ENCODE results near the gene HOXC10.

Gene HOXC10

GRCh38 chr12:54030442-54030801, 45.5 kb downstream of the HOXC10 start:
- no peak for DNase-seq (ENCODE audit: low read depth)

DNA sequence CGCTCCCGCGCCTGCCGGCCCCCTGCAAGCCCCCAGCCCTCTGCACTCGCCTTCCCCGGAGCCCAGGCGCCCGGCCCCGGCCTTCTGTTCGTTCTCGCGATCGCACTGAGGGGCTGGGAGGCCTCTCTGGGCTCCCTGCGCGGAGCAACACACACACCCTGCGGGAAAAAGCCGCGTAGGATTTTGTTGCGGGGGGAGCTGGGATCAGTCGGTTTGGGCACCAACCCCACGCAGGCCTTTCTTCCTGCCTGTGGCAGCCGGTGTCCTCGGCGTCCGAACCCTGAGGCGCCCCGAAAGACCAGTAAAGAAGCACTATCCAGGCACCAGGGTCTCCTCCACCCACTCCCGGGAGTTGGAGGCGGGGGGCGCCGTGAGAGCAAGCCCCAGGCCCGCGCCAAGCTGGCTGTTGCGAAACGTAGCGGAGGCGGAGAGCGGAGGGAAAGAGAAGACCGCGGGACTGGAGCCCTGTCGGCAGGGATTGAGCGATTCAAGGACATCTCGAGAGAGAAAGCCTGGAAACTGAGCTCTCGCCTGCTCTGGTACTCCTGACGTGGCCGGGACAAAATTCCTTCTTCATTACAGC, 46.0 kb downstream of the HOXC10 start:
- DNase-seq (ENCODE audit: low read depth) = no peak

DNA sequence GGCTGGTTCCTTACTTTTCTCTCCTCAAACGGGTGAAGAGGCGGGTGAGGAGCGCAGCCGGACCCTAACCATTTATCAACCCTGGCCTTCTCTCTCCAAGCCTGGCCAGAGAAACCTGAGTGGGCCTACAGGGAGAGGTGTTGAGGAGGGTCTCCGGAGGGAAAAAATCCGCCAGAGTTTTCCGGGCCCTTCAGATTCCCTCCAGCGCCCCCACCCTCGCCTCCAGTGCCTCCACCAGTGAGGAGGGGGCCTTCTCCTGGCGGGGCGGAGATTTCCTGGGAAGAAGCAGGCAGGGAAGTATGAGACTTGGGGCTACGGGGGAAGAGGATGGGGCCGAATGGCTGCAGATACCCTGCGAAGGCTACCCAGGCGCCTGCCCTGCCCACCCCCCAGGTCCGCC, 46.5 kb downstream of the HOXC10 start:
- DNase-seq (ENCODE audit: low read depth) = no peak

GRCh38 chr12:54032086-54032619, 47.2 kb downstream of the HOXC10 start:
- DNase-seq (ENCODE audit: low read depth) = no peak

DNA sequence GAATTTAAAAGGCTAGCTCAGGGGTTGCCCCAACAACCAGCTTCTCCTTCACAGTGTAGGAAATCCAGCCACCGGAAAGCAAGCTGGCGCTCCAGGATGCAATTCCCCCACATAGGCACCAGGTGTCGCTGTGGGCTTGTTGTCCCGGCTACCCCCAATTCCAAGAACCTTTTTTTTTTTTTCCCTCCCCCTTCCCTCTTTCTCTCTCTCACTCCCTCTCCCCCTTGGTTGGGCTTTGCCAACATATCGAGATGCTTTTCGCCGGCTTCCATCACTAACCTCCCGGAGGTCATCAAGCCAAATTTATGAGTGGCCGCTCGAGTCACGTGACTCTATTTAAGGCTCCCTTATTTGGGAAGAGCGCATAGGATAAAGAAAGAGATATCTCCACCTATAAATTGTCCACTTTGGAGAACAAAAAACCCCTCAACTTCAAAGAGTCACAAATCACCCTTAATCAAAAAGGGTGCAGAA, 47.7 kb downstream of the HOXC10 start, which contains the start of gene HOXC5:
HOXC5 (plus strand) TSS at position 424 of the 474 bp plus-strand sequence. CDS start 73 bp downstream, outside the sequence.
- DNase-seq (ENCODE audit: low read depth) = peak; percentile 42

DNA sequence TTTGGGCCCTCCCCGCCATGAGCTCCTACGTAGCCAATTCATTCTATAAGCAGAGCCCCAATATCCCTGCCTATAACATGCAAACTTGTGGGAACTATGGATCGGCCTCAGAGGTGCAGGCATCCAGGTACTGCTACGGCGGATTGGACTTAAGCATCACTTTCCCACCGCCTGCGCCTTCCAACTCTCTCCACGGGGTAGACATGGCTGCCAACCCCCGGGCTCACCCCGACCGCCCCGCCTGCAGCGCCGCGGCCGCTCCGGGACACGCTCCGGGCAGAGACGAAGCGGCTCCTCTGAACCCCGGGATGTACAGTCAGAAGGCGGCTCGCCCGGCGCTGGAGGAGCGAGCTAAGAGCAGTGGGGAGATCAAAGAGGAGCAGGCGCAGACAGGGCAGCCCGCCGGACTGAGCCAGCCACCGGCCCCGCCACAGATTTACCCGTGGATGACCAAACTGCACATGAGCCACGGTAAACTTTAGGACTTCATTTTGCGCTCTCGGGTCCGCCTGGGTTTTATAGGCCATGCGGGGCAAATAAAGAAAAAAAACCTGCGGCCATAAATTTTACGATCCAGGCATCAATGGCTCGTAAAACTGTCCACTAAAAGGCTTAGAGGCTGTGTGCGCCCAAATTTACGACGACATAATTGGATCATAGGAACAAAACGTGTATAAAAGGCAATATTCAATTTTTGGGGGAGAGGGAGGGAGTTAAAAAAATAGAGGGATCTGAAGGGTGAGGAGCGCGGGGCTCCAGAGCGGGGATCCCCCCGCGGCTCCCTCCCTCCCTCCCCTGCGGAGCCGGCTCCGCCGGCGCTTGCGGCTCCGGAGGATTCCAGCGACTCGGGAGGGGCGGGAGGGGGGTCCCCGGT, 48.4 kb downstream of the HOXC10 start:
- no peak for DNase-seq (ENCODE audit: low read depth)

- DNase-seq (ENCODE audit: low read depth) = no peak
These were observed 49.2 kb downstream of the HOXC10 start for GRCh38 chr12:54033980-54034784.

DNA sequence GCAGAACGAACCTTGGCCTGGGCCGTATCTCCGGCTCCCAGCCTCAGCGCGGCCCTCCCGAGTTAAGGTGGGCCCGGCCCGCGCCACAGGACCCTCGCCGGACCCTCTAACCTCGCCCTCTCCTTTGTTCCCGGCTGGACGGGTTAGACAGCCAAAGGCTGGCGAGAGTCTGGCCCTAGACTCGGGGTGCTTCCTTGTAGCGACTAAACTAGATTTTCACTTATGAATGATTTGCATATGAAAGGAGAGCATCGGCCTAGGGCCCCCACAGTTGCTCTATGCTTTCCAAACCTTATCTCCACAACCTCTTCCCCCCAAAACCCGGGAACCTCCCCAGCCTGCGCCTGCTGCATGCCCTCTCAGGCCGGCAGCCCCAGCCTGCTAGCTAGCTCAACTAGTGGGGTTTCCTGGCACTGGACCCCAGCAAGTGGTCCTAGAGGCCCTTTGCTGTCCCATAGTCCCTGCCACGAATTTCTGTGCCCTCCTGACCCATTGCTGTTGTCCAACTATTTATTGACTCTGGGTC, 49.9 kb downstream of the HOXC10 start:
- DNase-seq (ENCODE audit: low read depth) = no peak

GRCh38 chr12:54035568-54036264, 50.8 kb downstream of the HOXC10 start:
- DNase-seq (ENCODE audit: low read depth) = no peak

- no peak for DNase-seq (ENCODE audit: low read depth)
These were observed 51.8 kb downstream of the HOXC10 start for GRCh38 chr12:54036620-54037359.

DNA sequence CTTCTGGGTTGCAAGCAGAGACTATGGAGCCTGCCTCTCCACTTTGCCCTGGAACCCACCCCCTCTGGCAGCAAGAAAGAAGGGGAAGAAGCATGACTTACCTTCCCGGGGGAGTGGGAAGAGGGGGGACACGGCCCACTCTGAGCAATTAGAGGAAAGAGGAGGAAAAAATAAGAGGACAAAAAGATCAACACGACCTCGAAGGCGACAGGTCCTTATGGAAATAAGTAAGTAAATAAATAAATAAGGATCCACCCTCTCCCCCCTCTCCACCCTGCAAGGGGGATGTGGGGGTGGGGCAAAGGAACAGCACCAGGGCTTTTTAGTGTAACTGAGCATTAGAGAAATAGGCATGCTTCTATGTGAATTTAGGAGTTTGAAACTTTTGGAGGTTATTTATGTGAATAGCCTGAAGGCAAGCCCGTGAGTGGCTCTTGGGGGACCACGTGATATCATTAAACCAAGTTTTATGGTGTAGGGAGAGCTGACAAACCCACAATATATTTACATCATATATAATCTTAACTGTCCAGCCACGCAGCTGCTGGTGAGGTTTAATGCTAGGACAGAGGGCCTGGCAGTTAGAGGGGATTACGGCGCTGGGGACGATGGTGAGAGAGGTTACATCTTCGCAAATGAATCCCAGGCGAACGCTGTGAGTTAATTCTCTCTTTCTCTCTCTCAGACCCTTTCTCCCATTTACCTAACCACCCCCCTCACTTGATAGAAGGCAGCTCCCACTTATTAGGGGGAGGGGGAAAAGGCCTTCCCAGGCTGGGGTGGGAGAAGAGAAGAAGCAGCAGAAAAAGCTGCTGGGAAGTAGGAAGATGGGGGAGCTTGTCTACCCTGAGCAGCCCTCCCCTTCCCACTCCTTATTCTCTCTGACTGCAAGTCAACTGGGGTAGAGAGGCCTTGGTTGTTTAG, 52.7 kb downstream of the HOXC10 start:
- DNase-seq (ENCODE audit: low read depth) = no peak

DNA sequence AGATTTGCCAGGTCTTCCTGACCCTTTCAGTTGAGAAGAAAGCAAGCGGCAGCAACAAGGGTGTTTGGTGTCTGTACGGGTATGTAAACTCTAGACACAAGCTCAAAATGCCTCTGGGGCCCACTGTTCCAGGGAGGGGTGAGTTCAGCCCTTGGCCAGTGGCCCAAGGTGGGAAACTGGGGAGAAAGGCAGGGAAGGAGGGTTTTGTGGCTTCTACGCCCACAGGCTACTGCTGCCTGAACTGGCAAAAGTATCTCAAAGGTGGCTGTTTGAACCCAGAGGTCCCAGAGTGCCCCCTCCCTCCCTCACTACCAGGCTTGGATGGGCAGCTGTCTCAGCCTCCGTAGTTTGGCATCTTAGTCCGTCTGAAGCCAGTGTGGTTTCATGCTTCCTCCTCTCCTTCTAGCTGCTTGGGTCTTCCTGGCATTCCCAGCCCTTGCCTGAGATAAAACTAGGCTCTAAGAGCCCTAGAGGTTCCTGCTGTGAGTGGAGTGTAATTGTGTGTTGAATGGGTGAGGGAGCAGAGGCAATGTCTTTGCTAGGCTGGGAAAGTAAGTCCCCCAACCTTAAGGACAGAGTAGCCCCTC, 53.4 kb downstream of the HOXC10 start:
- DNase-seq (ENCODE audit: low read depth) = no peak

GRCh38 chr12:54038871-54039414, 54.0 kb downstream of the HOXC10 start:
- no peak for DNase-seq (ENCODE audit: low read depth)

DNA sequence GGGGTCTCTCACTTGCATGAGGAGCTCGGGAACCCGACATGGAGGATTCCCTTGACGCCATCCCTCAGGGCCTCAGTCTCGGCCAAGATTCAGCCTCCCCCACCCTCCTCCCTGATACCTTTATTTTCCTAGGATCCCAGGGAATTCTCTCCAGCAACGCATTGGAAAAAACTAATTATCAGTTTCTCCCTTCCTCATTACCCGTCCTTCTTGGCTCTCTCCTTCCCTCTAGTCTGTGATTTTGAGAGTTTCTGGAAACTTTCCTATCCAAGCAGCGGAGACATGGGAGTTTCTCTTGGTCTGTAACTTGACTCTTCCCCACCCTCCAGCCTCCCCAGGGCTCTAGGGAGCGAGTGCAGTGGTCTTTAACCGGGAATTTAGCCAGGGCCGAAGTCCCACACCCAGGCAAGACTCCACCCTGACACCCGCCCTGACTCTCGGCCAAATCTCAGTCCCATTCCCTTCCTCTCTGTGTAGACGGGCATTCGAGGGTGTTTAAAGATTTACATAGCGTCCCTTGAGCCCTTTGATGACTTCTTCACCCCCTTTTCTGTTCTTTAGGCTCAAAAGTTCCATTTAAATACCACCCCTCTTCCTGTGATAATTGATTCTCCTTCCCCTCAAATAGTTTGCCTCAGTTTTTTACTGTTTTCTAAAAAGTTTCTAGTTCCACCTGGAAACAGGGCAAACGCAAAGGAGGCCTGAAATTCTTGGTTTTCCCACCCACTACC, 54.6 kb downstream of the HOXC10 start:
- no peak for DNase-seq (ENCODE audit: low read depth)

Measured in activated gamma-delta T cell treated with anti-CD3 and anti-CD28 coated beads, Interleukin-2, amount 50 U/mL, for 16 hours (primary cell).